Vagina (tissue), 2 donors: ENCODE data around the gene SIGLEC11. TPM values are rescaled to one million over a fixed set of nuclear protein-coding genes. Genes with fewer than 3 reads are reported as not detected.

ENCODE experiments used
- DNase-seq, 2 donors: peaks; one replicate each; pipeline ENCODE4 v3.0.0-alpha.2; 2017; ENCODE audit errors: extremely low spot score in 2 of 2
- H3K27ac ChIP-seq: fragments of 200-600 bp; sonication (generic); one replicate; pipeline ENCODE4 v1.5.1; 2019
- H3K27me3 ChIP-seq: fragments of 200-600 bp; sonication (generic); one replicate; pipeline ENCODE4 v1.5.1; 2019
- H3K36me3 ChIP-seq, 2 donors: fragments of 200-600 bp; sonication (generic); one replicate each; pipeline ENCODE4 v1.5.1; 2017 to 2019
- H3K4me1 ChIP-seq: fragments of 200-600 bp; sonication (generic); one replicate; pipeline ENCODE4 v1.5.1; 2019
- H3K4me3 ChIP-seq, 2 donors: fragments of 200-600 bp; sonication (generic); 1 replicate in 1 of 2; 2 replicates in 1 of 2; pipeline ENCODE4 v1.5.1; 2016 to 2019
- H3K9me3 ChIP-seq: fragments of 200-600 bp; sonication (generic); one replicate; pipeline ENCODE4 v1.5.1; 2019
- CTCF ChIP-seq, 3 experiments: fragments of 450-650 bp in 2 of 3; fragments of 200-600 bp in 1 of 3; sonication (generic) in 1 of 3; IDR thresholded peaks; one replicate each; pipeline ENCODE4 v1.5.1; 2017 to 2019; ENCODE audit warnings: antibody characterized with exemption in 3 of 3, mild to moderate bottlenecking in 2 of 3, moderate library complexity in 2 of 3
- POLR2A ChIP-seq, 2 donors: fragments of 450-650 bp; IDR thresholded peaks; one replicate each; pipeline ENCODE4 v1.6.1; 2017; ENCODE audit warnings: antibody characterized with exemption in 2 of 2, mild to moderate bottlenecking in 2 of 2, moderate library complexity in 2 of 2
- POLR2AphosphoS5 ChIP-seq, 2 donors: sonication (generic); formaldehyde crosslinking; IDR thresholded peaks; one replicate each; pipeline ENCODE4 v1.9.0; 2017; ENCODE audit warnings: antibody characterized with exemption in 2 of 2, mild to moderate bottlenecking in 2 of 2, low read depth in 1 of 2; ENCODE audit not compliant: insufficient read depth in 1 of 2
- intact Hi-C: fragments of 100-400 bp; cut with DNase I; formaldehyde crosslinking; loops from one replicate; pipeline ENCODE4 v1.15.1; 2023
- total RNA-seq: library from RNA; depleted of rRNA; stranded (reverse); fragments of >200 nt; gene quantifications from one replicate; pipeline ENCODE4 v1.2.3, GENCODE V29; 2016

Gene SIGLEC11
- total RNA-seq, 1 donor from 2014 or later, result 4.4 TPM

GRCh38 chr19:49952906-49953305 lies 8.1 kb downstream of the SIGLEC11 start:
- DNase-seq, result no peak
- peaks cover 4% of the 10 kb centered on the region for H3K27me3 ChIP-seq
- no peak overlapping the region for H3K4me3 ChIP-seq
- no peak for TF ChIP-seq POLR2AphosphoS5 (IDR thresholded peaks at IDR 0.05; ENCODE audit: insufficient read depth in 1 of 2, low read depth in 1 of 2)
- no peak for TF ChIP-seq POLR2A (IDR thresholded peaks at IDR 0.05)
- TF ChIP-seq CTCF (IDR thresholded peaks at IDR 0.05), result no peak
- intact Hi-C loops, result no loop called here
- H3K9me3 ChIP-seq, result no peaks in the 10 kb centered on the region
- no peaks in the 10 kb centered on the region for H3K36me3 ChIP-seq
- H3K27ac ChIP-seq, result no peak overlapping the region
- no peaks in the 10 kb centered on the region for H3K4me1 ChIP-seq

- H3K27ac ChIP-seq, result no peak overlapping the region
- H3K27me3 ChIP-seq, result peaks cover 4% of the 10 kb centered on the region
- TF ChIP-seq CTCF (IDR thresholded peaks at IDR 0.05) (no peak), POLR2A (IDR thresholded peaks at IDR 0.05) (no peak), POLR2AphosphoS5 (IDR thresholded peaks at IDR 0.05; ENCODE audit: insufficient read depth in 1 of 2, low read depth in 1 of 2) (no peak)
- H3K9me3 ChIP-seq, result no peaks in the 10 kb centered on the region
- H3K36me3 ChIP-seq, result no peaks in the 10 kb centered on the region
- intact Hi-C loops, result no loop called here
- H3K4me1 ChIP-seq, result no peaks in the 10 kb centered on the region
- no peak overlapping the region for H3K4me3 ChIP-seq
- no peak for DNase-seq
These were observed 8.5 kb downstream of the SIGLEC11 start for GRCh38 chr19:49952479-49952836.

GRCh38 chr19:49951806-49952478 lies 9.0 kb downstream of the SIGLEC11 start:
- H3K36me3 ChIP-seq, result no peaks in the 10 kb centered on the region
- TF ChIP-seq CTCF (IDR thresholded peaks at IDR 0.05), result no peak
- no peak for TF ChIP-seq POLR2AphosphoS5 (IDR thresholded peaks at IDR 0.05; ENCODE audit: insufficient read depth in 1 of 2, low read depth in 1 of 2)
- no peak for TF ChIP-seq POLR2A (IDR thresholded peaks at IDR 0.05)
- intact Hi-C loops, result no loop called here
- H3K4me3 ChIP-seq, result no peak overlapping the region
- H3K27me3 ChIP-seq, result peaks cover 4% of the 10 kb centered on the region
- no peak for DNase-seq
- H3K9me3 ChIP-seq, result no peaks in the 10 kb centered on the region
- no peaks in the 10 kb centered on the region for H3K4me1 ChIP-seq
- H3K27ac ChIP-seq, result no peak overlapping the region

- no peak for DNase-seq
- intact Hi-C loops, result no loop called here
- Histone ChIP-seq H3K27me3 (no peaks in the 10 kb centered on the region), H3K9me3 (no peaks in the 10 kb centered on the region), H3K36me3 (no peaks in the 10 kb centered on the region), H3K27ac (no peak overlapping the region), H3K4me3 (no peak overlapping the region), H3K4me1 (no peaks in the 10 kb centered on the region)
- TF ChIP-seq POLR2AphosphoS5 (IDR thresholded peaks at IDR 0.05; ENCODE audit: insufficient read depth in 1 of 2, low read depth in 1 of 2) (no peak), POLR2A (IDR thresholded peaks at IDR 0.05) (no peak), CTCF (IDR thresholded peaks at IDR 0.05) (no peak)
These were observed 9.9 kb downstream of the SIGLEC11 start for GRCh38 chr19:49950956-49951526.

GRCh38 chr19:49950590-49950948 lies 10.4 kb downstream of the SIGLEC11 start:
- DNase-seq, result no peak
- H3K9me3 ChIP-seq, result no peaks in the 10 kb centered on the region
- H3K27ac ChIP-seq, result no peak overlapping the region
- H3K36me3 ChIP-seq, result no peaks in the 10 kb centered on the region
- no peaks in the 10 kb centered on the region for H3K4me1 ChIP-seq
- no peaks in the 10 kb centered on the region for H3K27me3 ChIP-seq
- TF ChIP-seq CTCF (IDR thresholded peaks at IDR 0.05) (no peak), POLR2A (IDR thresholded peaks at IDR 0.05) (no peak), POLR2AphosphoS5 (IDR thresholded peaks at IDR 0.05; ENCODE audit: insufficient read depth in 1 of 2, low read depth in 1 of 2) (no peak)
- intact Hi-C loops, result no loop called here
- H3K4me3 ChIP-seq, result no peak overlapping the region
